Stimulated activated CD4-positive, alpha-beta T cell treated with anti-CD3 and anti-CD28 coated beads, TNF-alpha, amount 100 ng/mL, for 48 hours (primary cell): ENCODE data around the gene PCDHGB3.
A peak's percentile ranks its signal among the peaks of the same experiment; 100 is the strongest.

Experiments used
- DNase-seq, 3 donors: peaks; one replicate each; pipeline ENCODE4 v3.0.0-alpha.2; 2020; ENCODE audit warnings: low read depth in 3 of 3

The PCDHGB3 gene

GRCh38 chr5:141419074-141419880 is 49.2 kb downstream of the PCDHGB3 start:
- DNase-seq: no peak

GRCh38 chr5:141420855-141421488 is 50.9 kb downstream of the PCDHGB3 start, which contains the start of gene PCDHGA11:
Gene PCDHGA11, plus strand, starts transcription at chr5:141421051. Its CDS starts 177 bp downstream, at chr5:141421228.
- DNase-seq: peak in 1 of 3 donors; percentile 24

GRCh38 chr5:141421489-141421855 is 51.4 kb downstream of the PCDHGB3 start:
- DNase-seq: no peak
